ENCODE measurements around the gene SH3PXD2B.
"Not testable (repeated sequence)": the region's sequence is repeated elsewhere in the genome, so short reads cannot be mapped to it uniquely, and the experiment has no call there.

SH3PXD2B gene

GRCh38 chr5:172356527-172356926, 97.8 kb downstream of the SH3PXD2B start:
- Histone ChIP-seq H3K27ac (ENCODE audit: low read depth, low read length) (no peak overlapping the region), H3K4me3 (ENCODE audit: low read length) (no peak overlapping the region), H3K56ac (ENCODE audit: low read length) (no peak overlapping the region), H2AK5ac (ENCODE audit: low read length) (no peak overlapping the region), H3K4ac (ENCODE audit: low read depth, low read length) (no peak overlapping the region), H3K9ac (ENCODE audit: low read length) (no peak overlapping the region), H3K27me3 (ENCODE audit: insufficient read depth, low read length, poor library complexity) (no peaks in the 10 kb centered on the region), H3K4me1 (ENCODE audit: control insufficient read depth, low read depth, low read length) (no peaks in the 10 kb centered on the region), H4K5ac (ENCODE audit: low read length) (no peak overlapping the region), H2BK5ac (ENCODE audit: low read length) (no peak overlapping the region), H3K79me1 (ENCODE audit: low read length) (no peaks in the 10 kb centered on the region), H3K23ac (ENCODE audit: low read length) (no peak overlapping the region), H2BK15ac (replicated peaks; ENCODE audit: low read depth) (no peak overlapping the region), H3K18ac (ENCODE audit: low read length) (no peak overlapping the region), H4K8ac (ENCODE audit: low read depth, low read length) (no peak overlapping the region), H3K36me3 (ENCODE audit: control insufficient read depth, insufficient read depth, low read length) (peaks cover 11% of the 10 kb centered on the region), H3K4me2 (ENCODE audit: low read length) (no peak overlapping the region), H3K79me2 (ENCODE audit: control insufficient read depth, insufficient read depth, low read length) (no peaks in the 10 kb centered on the region), H2BK120ac (ENCODE audit: low read depth, low read length) (no peak overlapping the region)
- no CpG with 5 or more reads among the region's 10 CpGs for WGBS (ENCODE audit: extremely low coverage, insufficient coverage, low lambda C conversion rate)
- DNase-seq, result no peak

- Histone ChIP-seq H3K4ac (ENCODE audit: low read depth, low read length) (no peak overlapping the region), H3K79me2 (ENCODE audit: control insufficient read depth, insufficient read depth, low read length) (no peaks in the 10 kb centered on the region), H3K18ac (ENCODE audit: low read length) (no peak overlapping the region), H2BK5ac (ENCODE audit: low read length) (no peak overlapping the region), H3K27ac (ENCODE audit: low read depth, low read length) (no peak overlapping the region), H4K8ac (ENCODE audit: low read depth, low read length) (no peak overlapping the region), H2BK120ac (ENCODE audit: low read depth, low read length) (no peak overlapping the region), H3K27me3 (ENCODE audit: insufficient read depth, low read length, poor library complexity) (no peaks in the 10 kb centered on the region), H3K79me1 (ENCODE audit: low read length) (no peaks in the 10 kb centered on the region), H3K23ac (ENCODE audit: low read length) (no peak overlapping the region), H3K9ac (ENCODE audit: low read length) (no peak overlapping the region), H3K36me3 (ENCODE audit: control insufficient read depth, insufficient read depth, low read length) (peaks cover 13% of the 10 kb centered on the region), H3K4me2 (ENCODE audit: low read length) (no peak overlapping the region), H2BK15ac (replicated peaks; ENCODE audit: low read depth) (no peak overlapping the region), H3K56ac (ENCODE audit: low read length) (no peak overlapping the region), H4K5ac (ENCODE audit: low read length) (no peak overlapping the region), H2AK5ac (ENCODE audit: low read length) (no peak overlapping the region), H3K4me1 (ENCODE audit: control insufficient read depth, low read depth, low read length) (no peaks in the 10 kb centered on the region), H3K4me3 (ENCODE audit: low read length) (no peak overlapping the region)
- DNase-seq, result no peak
- WGBS (ENCODE audit: extremely low coverage, insufficient coverage, low lambda C conversion rate), result no CpG with 5 or more reads among the region's 4 CpGs
Observed at GRCh38 chr5:172356047-172356446, 98.3 kb downstream of the SH3PXD2B start.

- no peak overlapping the region for H3K27ac ChIP-seq (ENCODE audit: low read depth, low read length)
- no peak overlapping the region for H3K56ac ChIP-seq (ENCODE audit: low read length)
- H3K27me3 ChIP-seq (ENCODE audit: insufficient read depth, low read length, poor library complexity), result no peaks in the 10 kb centered on the region
- no peak overlapping the region for H2BK120ac ChIP-seq (ENCODE audit: low read depth, low read length)
- H2AK5ac ChIP-seq (ENCODE audit: low read length), result no peak overlapping the region
- H3K4me2 ChIP-seq (ENCODE audit: low read length), result no peak overlapping the region
- H3K79me2 ChIP-seq (ENCODE audit: control insufficient read depth, insufficient read depth, low read length), result no peaks in the 10 kb centered on the region
- no peak overlapping the region for H3K9ac ChIP-seq (ENCODE audit: low read length)
- H3K4me1 ChIP-seq (ENCODE audit: control insufficient read depth, low read depth, low read length), result no peaks in the 10 kb centered on the region
- no peak overlapping the region for H4K8ac ChIP-seq (ENCODE audit: low read depth, low read length)
- peaks cover 18% of the 10 kb centered on the region for H3K36me3 ChIP-seq (ENCODE audit: control insufficient read depth, insufficient read depth, low read length)
- DNase-seq, result no peak
- H3K4me3 ChIP-seq (ENCODE audit: low read length), result no peak overlapping the region
- no peak overlapping the region for H3K18ac ChIP-seq (ENCODE audit: low read length)
- H3K4ac ChIP-seq (ENCODE audit: low read depth, low read length), result no peak overlapping the region
- no peak overlapping the region for H4K5ac ChIP-seq (ENCODE audit: low read length)
- H2BK5ac ChIP-seq (ENCODE audit: low read length), result no peak overlapping the region
- no peaks in the 10 kb centered on the region for H3K79me1 ChIP-seq (ENCODE audit: low read length)
- H2BK15ac ChIP-seq (replicated peaks; ENCODE audit: low read depth), result no peak overlapping the region
- no peak overlapping the region for H3K23ac ChIP-seq (ENCODE audit: low read length)
- no CpG with 5 or more reads among the region's 10 CpGs for WGBS (ENCODE audit: extremely low coverage, insufficient coverage, low lambda C conversion rate)
Observed at GRCh38 chr5:172353846-172354245, 100.5 kb downstream of the SH3PXD2B start.

- Histone ChIP-seq H2BK15ac (replicated peaks; ENCODE audit: low read depth) (no peak overlapping the region), H4K8ac (ENCODE audit: low read depth, low read length) (no peak overlapping the region), H3K56ac (ENCODE audit: low read length) (no peak overlapping the region), H3K18ac (ENCODE audit: low read length) (no peak overlapping the region), H3K27ac (ENCODE audit: low read depth, low read length) (no peak overlapping the region), H3K9ac (ENCODE audit: low read length) (no peak overlapping the region), H4K5ac (ENCODE audit: low read length) (no peak overlapping the region), H3K4me3 (ENCODE audit: low read length) (no peak overlapping the region), H3K79me2 (ENCODE audit: control insufficient read depth, insufficient read depth, low read length) (no peaks in the 10 kb centered on the region), H3K4me2 (ENCODE audit: low read length) (no peak overlapping the region), H3K23ac (ENCODE audit: low read length) (no peak overlapping the region), H2BK120ac (ENCODE audit: low read depth, low read length) (no peak overlapping the region), H3K4me1 (ENCODE audit: control insufficient read depth, low read depth, low read length) (no peaks in the 10 kb centered on the region), H2BK5ac (ENCODE audit: low read length) (no peak overlapping the region), H3K27me3 (ENCODE audit: insufficient read depth, low read length, poor library complexity) (no peaks in the 10 kb centered on the region), H3K79me1 (ENCODE audit: low read length) (no peaks in the 10 kb centered on the region), H3K4ac (ENCODE audit: low read depth, low read length) (no peak overlapping the region), H2AK5ac (ENCODE audit: low read length) (no peak overlapping the region), H3K36me3 (ENCODE audit: control insufficient read depth, insufficient read depth, low read length) (peaks cover 18% of the 10 kb centered on the region)
- no peak for DNase-seq
- no CpG with 5 or more reads among the region's 8 CpGs for WGBS (ENCODE audit: extremely low coverage, insufficient coverage, low lambda C conversion rate)
Observed at GRCh38 chr5:172353271-172353812, 101.0 kb downstream of the SH3PXD2B start.

GRCh38 chr5:172352526-172352925, 101.8 kb downstream of the SH3PXD2B start:
- not testable (repeated sequence) for H3K79me1 ChIP-seq (ENCODE audit: low read length); H3K79me2 ChIP-seq (ENCODE audit: control insufficient read depth, insufficient read depth, low read length); H3K4me2 ChIP-seq (ENCODE audit: low read length); H3K27me3 ChIP-seq (ENCODE audit: insufficient read depth, low read length, poor library complexity); H3K4ac ChIP-seq (ENCODE audit: low read depth, low read length); H3K18ac ChIP-seq (ENCODE audit: low read length); DNase-seq; H2BK120ac ChIP-seq (ENCODE audit: low read depth, low read length); H2BK5ac ChIP-seq (ENCODE audit: low read length); H3K27ac ChIP-seq (ENCODE audit: low read depth, low read length); H4K8ac ChIP-seq (ENCODE audit: low read depth, low read length); H3K4me1 ChIP-seq (ENCODE audit: control insufficient read depth, low read depth, low read length); H4K5ac ChIP-seq (ENCODE audit: low read length); H3K4me3 ChIP-seq (ENCODE audit: low read length); H3K23ac ChIP-seq (ENCODE audit: low read length); H3K56ac ChIP-seq (ENCODE audit: low read length); H2BK15ac ChIP-seq (replicated peaks; ENCODE audit: low read depth); H3K9ac ChIP-seq (ENCODE audit: low read length); H2AK5ac ChIP-seq (ENCODE audit: low read length)
- no CpG with 5 or more reads among the region's 7 CpGs for WGBS (ENCODE audit: extremely low coverage, insufficient coverage, low lambda C conversion rate)
- peaks cover 17% of the 10 kb centered on the region for H3K36me3 ChIP-seq (ENCODE audit: control insufficient read depth, insufficient read depth, low read length)

GRCh38 chr5:172351240-172351778, 103.0 kb downstream of the SH3PXD2B start:
- WGBS (ENCODE audit: extremely low coverage, insufficient coverage, low lambda C conversion rate), result no CpG with 5 or more reads among the region's 3 CpGs
- Histone ChIP-seq H3K36me3 (ENCODE audit: control insufficient read depth, insufficient read depth, low read length) (peaks cover 19% of the 10 kb centered on the region), H3K79me2 (ENCODE audit: control insufficient read depth, insufficient read depth, low read length) (no peaks in the 10 kb centered on the region), H2BK5ac (ENCODE audit: low read length) (no peak overlapping the region), H2BK120ac (ENCODE audit: low read depth, low read length) (no peak overlapping the region), H3K4me2 (ENCODE audit: low read length) (no peak overlapping the region), H3K56ac (ENCODE audit: low read length) (no peak overlapping the region), H2BK15ac (replicated peaks; ENCODE audit: low read depth) (no peak overlapping the region), H3K9ac (ENCODE audit: low read length) (no peak overlapping the region), H4K8ac (ENCODE audit: low read depth, low read length) (no peak overlapping the region), H3K18ac (ENCODE audit: low read length) (no peak overlapping the region), H3K4ac (ENCODE audit: low read depth, low read length) (no peak overlapping the region), H3K23ac (ENCODE audit: low read length) (no peak overlapping the region), H3K79me1 (ENCODE audit: low read length) (no peaks in the 10 kb centered on the region), H4K5ac (ENCODE audit: low read length) (no peak overlapping the region), H3K4me3 (ENCODE audit: low read length) (no peak overlapping the region), H3K27ac (ENCODE audit: low read depth, low read length) (no peak overlapping the region), H2AK5ac (ENCODE audit: low read length) (no peak overlapping the region), H3K27me3 (ENCODE audit: insufficient read depth, low read length, poor library complexity) (no peaks in the 10 kb centered on the region), H3K4me1 (ENCODE audit: control insufficient read depth, low read depth, low read length) (no peaks in the 10 kb centered on the region)
- peak; percentile 15 for DNase-seq
